Mesenchymal stem cell (in vitro differentiated cells and primary cell): ENCODE results near the gene MYLK.

Source experiments
- DNase-seq: peaks from one replicate; pipeline ENCODE4 v3.0.0-alpha.2; 2013
- H2AFZ ChIP-seq: one replicate; pipeline ENCODE4 v1.6.1; 2013; ENCODE audit warnings: low read depth, mild to moderate bottlenecking, control low read depth, inconsistent platforms, low read length, moderate library complexity
- H2AK5ac ChIP-seq: 2 replicates; pipeline ENCODE4 v1.6.1; 2013; ENCODE audit warnings: low read length, moderate library complexity, mild to moderate bottlenecking, inconsistent platforms; ENCODE audit not compliant: severe bottlenecking
- H2BK120ac ChIP-seq: one replicate; pipeline ENCODE4 v1.6.1; 2013; ENCODE audit warnings: low read depth, mild to moderate bottlenecking, inconsistent platforms, low read length, moderate library complexity
- H2BK12ac ChIP-seq, 2 experiments: one replicate each; pipeline ENCODE4 v1.6.1; 2013; ENCODE audit warnings: inconsistent platforms in 2 of 2, low read length in 2 of 2, mild to moderate bottlenecking in 2 of 2, moderate library complexity in 2 of 2, control low read depth in 1 of 2
- H2BK15ac ChIP-seq: one replicate; pipeline ENCODE4 v1.6.1; 2013; ENCODE audit warnings: mild to moderate bottlenecking, low read depth, inconsistent platforms; ENCODE audit not compliant: poor library complexity, severe bottlenecking
- H2BK5ac ChIP-seq: 2 replicates; pipeline ENCODE4 v1.6.1; 2013; ENCODE audit warnings: low read depth, mild to moderate bottlenecking, low read length, control low read depth, inconsistent platforms; ENCODE audit not compliant: poor library complexity, severe bottlenecking
- H3K14ac ChIP-seq, 2 experiments: one replicate each; pipeline ENCODE4 v1.6.1; 2013; ENCODE audit warnings: inconsistent platforms in 2 of 2, low read length in 2 of 2, control low read depth in 1 of 2, mild to moderate bottlenecking in 1 of 2, moderate library complexity in 1 of 2
- H3K18ac ChIP-seq, 2 experiments: one replicate each; pipeline ENCODE4 v1.6.1; 2013; ENCODE audit warnings: inconsistent platforms in 2 of 2, low read length in 2 of 2, control low read depth in 1 of 2, low read depth in 1 of 2, mild to moderate bottlenecking in 1 of 2
- H3K23ac ChIP-seq, 2 experiments: one replicate each; pipeline ENCODE4 v1.6.1; 2013; ENCODE audit warnings: inconsistent platforms in 2 of 2, low read length in 2 of 2, mild to moderate bottlenecking in 2 of 2, moderate library complexity in 2 of 2, control low read depth in 1 of 2
- H3K27ac ChIP-seq: 2 replicates; pipeline ENCODE4 v1.5.1; 2013; ENCODE audit warnings: mild to moderate bottlenecking, moderate library complexity, low read length, control low read depth, inconsistent platforms; ENCODE audit not compliant: poor library complexity, severe bottlenecking
- H3K27me3 ChIP-seq, 2 experiments: 2 replicates each; pipeline versions ENCODE4 v1.6.1 to v1.7.0; 2013; ENCODE audit warnings: low read length in 2 of 2, mild to moderate bottlenecking in 2 of 2, moderate library complexity in 2 of 2, control low read depth in 1 of 2, inconsistent platforms in 1 of 2; ENCODE audit not compliant: control insufficient read depth in 1 of 2, insufficient read depth in 1 of 2
- H3K36me3 ChIP-seq, 2 experiments: 2 replicates each; pipeline versions ENCODE4 v1.6.1 to v1.7.0; 2013; ENCODE audit warnings: low read length in 2 of 2, control low read depth in 1 of 2, inconsistent platforms in 1 of 2, low read depth in 1 of 2, mild to moderate bottlenecking in 1 of 2; ENCODE audit not compliant: insufficient read depth in 2 of 2, control insufficient read depth in 1 of 2
- H3K4ac ChIP-seq, 2 experiments: one replicate each; pipeline ENCODE4 v1.6.1; 2013; ENCODE audit warnings: inconsistent platforms in 2 of 2, low read length in 2 of 2, mild to moderate bottlenecking in 2 of 2, moderate library complexity in 2 of 2, control low read depth in 1 of 2, low read depth in 1 of 2
- H3K4me1 ChIP-seq: 2 replicates; pipeline ENCODE4 v1.6.1; 2013; ENCODE audit warnings: low read depth, low read length, control low read depth; ENCODE audit not compliant: control insufficient read depth, insufficient read depth
- H3K4me2 ChIP-seq: 2 replicates; pipeline ENCODE4 v1.6.1; 2013; ENCODE audit warnings: low read length, mild to moderate bottlenecking, inconsistent platforms; ENCODE audit not compliant: poor library complexity, severe bottlenecking
- H3K4me3 ChIP-seq, 2 experiments: 2 replicates each; pipeline versions ENCODE4 v1.5.1 to v1.7.0; 2013; ENCODE audit warnings: low read length in 2 of 2, mild to moderate bottlenecking in 2 of 2, control low read depth in 1 of 2, low read depth in 1 of 2; ENCODE audit not compliant: insufficient read depth in 1 of 2
- H3K79me1 ChIP-seq: replicated peaks from 2 replicates; pipeline ENCODE4 v1.6.1; 2013; ENCODE audit warnings: mild to moderate bottlenecking, control low read depth, low read length, inconsistent platforms; ENCODE audit not compliant: poor library complexity, severe bottlenecking
- H3K9ac ChIP-seq: 2 replicates; pipeline ENCODE4 v1.7.0; 2013; ENCODE audit warnings: mild to moderate bottlenecking, low read length, moderate library complexity
- H3K9me3 ChIP-seq: 2 replicates; pipeline ENCODE4 v1.7.0; 2013; ENCODE audit warnings: mild to moderate bottlenecking, low read length; ENCODE audit not compliant: control insufficient read depth
- H4K8ac ChIP-seq: one replicate; pipeline ENCODE4 v1.6.1; 2013; ENCODE audit warnings: inconsistent platforms, mild to moderate bottlenecking, low read length, moderate library complexity
- H4K91ac ChIP-seq: one replicate; pipeline ENCODE4 v1.6.1; 2013; ENCODE audit warnings: mild to moderate bottlenecking, low read length, inconsistent platforms
- WGBS: methylation state at CpG from one replicate; pipeline ENCODE4 v1.1.7; 2013; ENCODE audit warnings: mixed read lengths; 5-methylcytosine and 5-hydroxymethylcytosine counted together

The MYLK gene

GRCh38 chr3:123663977-123664376, 220.2 kb downstream of the MYLK start:
- 98% methylated on average over 8 of the region's 9 CpGs for WGBS

DNA sequence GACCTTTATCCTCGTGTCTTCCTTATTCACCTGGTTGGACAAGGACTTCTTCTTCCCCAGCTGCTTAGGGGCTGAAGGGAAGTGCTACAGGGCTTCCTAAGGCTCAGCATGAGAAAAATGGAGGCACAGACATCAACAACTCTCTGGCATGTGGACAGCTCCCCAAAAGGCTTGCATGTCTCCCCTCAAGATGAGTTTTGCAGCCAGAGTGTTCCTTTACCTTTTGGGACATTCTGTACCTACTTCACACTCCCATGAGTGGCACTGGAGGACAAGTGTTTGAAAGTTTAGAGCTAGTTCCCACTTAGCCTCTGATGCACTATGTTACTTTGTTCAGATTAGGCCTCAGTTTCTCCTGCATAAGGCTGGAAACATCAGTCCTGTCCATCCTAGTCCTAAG, 222.2 kb downstream of the MYLK start:
- H4K8ac ChIP-seq, result no peak overlapping the region
- no peak overlapping the region for H3K14ac ChIP-seq
- no peak overlapping the region for H3K9ac ChIP-seq
- H3K4me1 ChIP-seq, result peaks cover 22% of the 10 kb centered on the region
- H3K36me3 ChIP-seq, result peaks cover 50 to 51% of the 10 kb centered on the region in 2 experiments
- H3K18ac ChIP-seq, result no peak overlapping the region
- peaks cover 34% of the 10 kb centered on the region for H3K79me1 ChIP-seq
- H4K91ac ChIP-seq, result no peak overlapping the region
- no peak overlapping the region for H2BK5ac ChIP-seq
- 100% methylated on average over 1 of the region's 1 CpG for WGBS
- H3K9me3 ChIP-seq, result no peaks in the 10 kb centered on the region
- H3K27me3 ChIP-seq, result no peaks in the 10 kb centered on the region
- H3K4me2 ChIP-seq, result no peak overlapping the region
- H2BK15ac ChIP-seq, result no peak overlapping the region
- H2AFZ ChIP-seq, result no peak overlapping the region
- no peak overlapping the region for H3K23ac ChIP-seq
- peak overlapping the region; percentile 91 for H2AK5ac ChIP-seq
- peak overlapping the region; percentile 95 for H3K27ac ChIP-seq
- DNase-seq, result no peak
- H2BK12ac ChIP-seq, result no peak overlapping the region
- no peak overlapping the region for H3K4ac ChIP-seq
- H2BK120ac ChIP-seq, result no peak overlapping the region
- H3K4me3 ChIP-seq, result no peak overlapping the region

More at GRCh38 chr3:123663977-123664376, 220.2 kb downstream of the MYLK start:
- no peak overlapping the region for H4K8ac ChIP-seq
- H3K23ac ChIP-seq, result no peak overlapping the region
- peak overlapping the region in 1 of 2 experiments; percentile 36 for H3K14ac ChIP-seq
- no peak overlapping the region for H2BK120ac ChIP-seq
- H2BK5ac ChIP-seq, result no peak overlapping the region
- H2AFZ ChIP-seq, result no peak overlapping the region
- no peak overlapping the region for H3K9ac ChIP-seq
- peaks cover 42 to 50% of the 10 kb centered on the region in 2 experiments for H3K36me3 ChIP-seq
- peaks cover 22% of the 10 kb centered on the region for H3K4me1 ChIP-seq
- H3K9me3 ChIP-seq, result no peaks in the 10 kb centered on the region
- H3K79me1 ChIP-seq, result peaks cover 30% of the 10 kb centered on the region
- DNase-seq, result no peak
- no peak overlapping the region for H4K91ac ChIP-seq
- H3K4me3 ChIP-seq, result no peak overlapping the region
- H2AK5ac ChIP-seq, result no peak overlapping the region
- no peak overlapping the region for H3K18ac ChIP-seq
- no peak overlapping the region for H3K27ac ChIP-seq
- no peak overlapping the region for H2BK15ac ChIP-seq
- no peaks in the 10 kb centered on the region for H3K27me3 ChIP-seq
- no peak overlapping the region for H3K4ac ChIP-seq
- H2BK12ac ChIP-seq, result peak overlapping the region in 1 of 2 experiments; percentile 1
- no peak overlapping the region for H3K4me2 ChIP-seq

DNA sequence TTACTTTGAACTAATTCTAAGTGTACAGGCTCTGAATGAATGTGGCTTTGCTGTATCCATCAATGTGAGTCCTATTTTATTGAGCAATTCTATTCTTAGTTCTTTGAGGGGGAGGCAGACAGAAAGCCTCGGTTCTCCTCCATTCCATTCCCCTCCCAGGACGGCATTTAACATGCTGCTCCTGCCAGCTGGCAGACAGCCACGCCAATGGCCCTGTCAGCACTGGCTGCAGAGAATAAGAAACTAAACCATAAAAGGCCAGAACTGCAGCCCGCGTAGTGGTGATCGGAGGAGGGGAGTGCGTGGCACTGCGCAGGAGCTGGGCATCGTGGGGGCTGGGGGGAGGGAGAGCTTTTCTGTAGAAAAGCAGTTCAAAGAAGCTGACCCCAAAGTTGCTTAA, 223.2 kb downstream of the MYLK start:
- Histone ChIP-seq H3K79me1 (peaks cover 32% of the 10 kb centered on the region), H2AK5ac (peak overlapping the region; percentile 91), H3K4me1 (peaks cover 22% of the 10 kb centered on the region), H3K23ac (no peak overlapping the region), H3K27me3 (no peaks in the 10 kb centered on the region), H3K4me2 (no peak overlapping the region), H3K27ac (peak overlapping the region; percentile 95), H2BK120ac (no peak overlapping the region), H3K18ac (no peak overlapping the region), H3K9me3 (no peaks in the 10 kb centered on the region), H2BK15ac (no peak overlapping the region), H4K91ac (no peak overlapping the region), H3K4me3 (peak overlapping the region in 1 of 2 experiments; percentile 45), H2BK12ac (no peak overlapping the region), H3K9ac (peak overlapping the region; percentile 69), H3K4ac (no peak overlapping the region), H4K8ac (no peak overlapping the region), H3K14ac (no peak overlapping the region), H2AFZ (no peak overlapping the region), H3K36me3 (peaks cover 49 to 50% of the 10 kb centered on the region in 2 experiments), H2BK5ac (peak overlapping the region; percentile 63)
- DNase-seq, result peak; percentile 80
- 86% methylated on average over 9 of the region's 9 CpGs for WGBS

DNA sequence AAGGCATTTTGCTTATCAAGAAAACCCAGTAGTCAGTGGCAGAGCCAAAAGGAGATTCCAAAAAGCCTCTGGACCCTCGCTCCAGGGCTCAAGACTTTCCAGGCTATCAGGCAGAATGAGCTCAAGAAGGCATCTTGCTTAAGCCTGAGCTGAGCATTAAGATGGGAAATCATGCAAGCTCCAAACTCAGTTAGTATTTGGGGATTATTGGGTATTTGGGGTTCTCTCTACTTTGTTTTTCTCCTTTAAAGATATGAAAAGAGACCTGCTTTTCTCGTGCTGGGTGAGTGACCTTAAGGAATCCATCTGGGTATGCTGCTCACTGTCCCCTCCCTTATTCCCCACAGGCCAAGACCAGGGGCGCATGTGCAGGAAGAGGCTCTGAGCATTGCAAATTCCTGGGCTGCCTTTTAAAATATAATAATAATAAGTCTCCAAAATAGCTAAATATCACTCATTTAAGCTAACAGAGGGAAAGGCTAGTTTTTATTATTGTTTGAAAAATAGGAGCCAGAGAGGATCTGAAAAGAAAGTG, 223.9 kb downstream of the MYLK start:
- H3K27me3 ChIP-seq, result no peaks in the 10 kb centered on the region
- no peak overlapping the region for H4K91ac ChIP-seq
- peak overlapping the region; percentile 98 for H2AK5ac ChIP-seq
- peak overlapping the region; percentile 60 for H2BK5ac ChIP-seq
- H2AFZ ChIP-seq, result no peak overlapping the region
- 77% methylated on average over 2 of the region's 3 CpGs for WGBS
- peak overlapping the region; percentile 95 for H3K27ac ChIP-seq
- no peak overlapping the region for H2BK120ac ChIP-seq
- no peak overlapping the region for H3K4ac ChIP-seq
- no peak overlapping the region for H2BK15ac ChIP-seq
- no peak overlapping the region for H3K14ac ChIP-seq
- no peaks in the 10 kb centered on the region for H3K9me3 ChIP-seq
- H3K23ac ChIP-seq, result no peak overlapping the region
- H3K4me1 ChIP-seq, result peaks cover 22% of the 10 kb centered on the region
- H2BK12ac ChIP-seq, result no peak overlapping the region
- H3K9ac ChIP-seq, result peak overlapping the region; percentile 69
- peaks cover 32% of the 10 kb centered on the region for H3K79me1 ChIP-seq
- no peak for DNase-seq
- H3K4me3 ChIP-seq, result peak overlapping the region in 1 of 2 experiments; percentile 45
- H3K18ac ChIP-seq, result no peak overlapping the region
- H4K8ac ChIP-seq, result no peak overlapping the region
- peaks cover 43 to 50% of the 10 kb centered on the region in 2 experiments for H3K36me3 ChIP-seq
- H3K4me2 ChIP-seq, result no peak overlapping the region
